A549 (cell line): ENCODE results near the gene ROPN1B. TPM values are rescaled to one million over a fixed set of nuclear protein-coding genes. Genes with fewer than 3 reads are reported as not detected.

Experiments
- ATAC-seq, 2 experiments: fragments of 200-7000 bp in 1 of 2; fragments of >200 bp in 1 of 2; cut with Nextera tagmentation in 1 of 2; cut with Tn5 transposase in 1 of 2; 3 replicates each; pipeline versions ENCODE4 v1.8.0 to v1.9.1; 2018 to 2020; ENCODE audit warnings: mild to moderate bottlenecking in 1 of 2, moderate library complexity in 1 of 2
- CTCF ChIA-PET: fragments of 300-600 bp; sonication (Branson Sonifier 250); formaldehyde crosslinking; extraction: SDS; loops from one replicate; lab custom pipeline; 2021; ENCODE audit warnings: antibody characterized with exemption, inconsistent platforms; lab: Yijun Ruan, JAX
- POLR2A ChIA-PET: fragments of 350-600 bp; formaldehyde crosslinking; extraction: SDS; loops from one replicate; lab custom pipeline; 2021; ENCODE audit warnings: antibody characterized with exemption, inconsistent platforms; lab: Yijun Ruan, JAX
- DNase-seq, 2 experiments: peaks; one replicate each; pipeline versions ENCODE4 v3.0.0 to v3.0.0-alpha.2; 2011 to 2016; ENCODE audit warnings: low read depth in 1 of 2, low spot score in 1 of 2
- FAIRE-seq: peaks from 2 replicates; lab custom pipeline; 2011; peaks lifted over from hg19 to GRCh38; lab: Jason Lieb, UNC
- H3K27ac ChIP-seq, 2 experiments: fragments of >200 bp; sonication (Bioruptor Twin); formaldehyde crosslinking; 3 replicates each; pipeline ENCODE4 v1.5.1; 2016 to 2017
- H3K4me1 ChIP-seq: fragments of >200 bp; sonication (Bioruptor Twin); formaldehyde crosslinking; 3 replicates; pipeline ENCODE4 v1.6.1; 2016
- H3K4me2 ChIP-seq: fragments of >200 bp; sonication (Bioruptor Twin); formaldehyde crosslinking; 3 replicates; pipeline ENCODE4 v1.6.1; 2016
- H3K4me3 ChIP-seq: fragments of >200 bp; sonication (Bioruptor Twin); formaldehyde crosslinking; 3 replicates; pipeline ENCODE4 v1.5.1; 2016
- H3K9me3 ChIP-seq: fragments of >200 bp; sonication (Bioruptor Twin); formaldehyde crosslinking; 3 replicates; pipeline ENCODE4 v1.6.1; 2016
- BHLHE40 ChIP-seq: IDR thresholded peaks from 2 replicates; pipeline ENCODE4 v1.6.1; 2012; ENCODE audit warnings: low read depth, low read length, inconsistent platforms
- CBX2 ChIP-seq: fragments of 200-600 bp; sonication (generic); IDR thresholded peaks from 2 replicates; pipeline ENCODE4 v1.6.1; 2016; ENCODE audit warnings: low read depth, mild to moderate bottlenecking, borderline replicate concordance
- EHF ChIP-seq: fragments of 250-450 bp; sonication (Bioruptor Pico); IDR thresholded peaks from 2 replicates; pipeline ENCODE4 v1.5.0; 2020; ENCODE audit warnings: mild to moderate bottlenecking
- ESRRA ChIP-seq: fragments of 150-350 bp; IDR thresholded peaks from 2 replicates; pipeline ENCODE4 v1.6.1; 2014; ENCODE audit warnings: mild to moderate bottlenecking, low read length, borderline replicate concordance
- FOXS1 ChIP-seq: fragments of 250-450 bp; sonication (Bioruptor Pico); IDR thresholded peaks from 2 replicates; pipeline ENCODE4 v1.5.0; 2020; ENCODE audit warnings: mild to moderate bottlenecking, moderate library complexity
- HEYL ChIP-seq: fragments of 250-450 bp; sonication (Bioruptor Pico); IDR thresholded peaks from 2 replicates; pipeline ENCODE4 v1.8.0; 2021; ENCODE audit warnings: mild to moderate bottlenecking, moderate library complexity
- HOXB13 ChIP-seq: fragments of 250-450 bp; sonication (Bioruptor Pico); IDR thresholded peaks from 2 replicates; pipeline ENCODE4 v1.5.0; 2020; ENCODE audit warnings: low read depth, mild to moderate bottlenecking, moderate library complexity
- HOXB5 ChIP-seq: fragments of 250-450 bp; sonication (Bioruptor Pico); IDR thresholded peaks from 2 replicates; pipeline ENCODE4 v1.5.0; 2020; ENCODE audit warnings: mild to moderate bottlenecking, moderate library complexity
- JUNB ChIP-seq: fragments of >200 bp; sonication (Bioruptor Twin); formaldehyde crosslinking; IDR thresholded peaks from 2 replicates; pipeline ENCODE4 v1.6.1; 2016
- KDM1A ChIP-seq: fragments of 200-600 bp; sonication (generic); IDR thresholded peaks from 2 replicates; pipeline ENCODE4 v1.6.1; 2016; ENCODE audit warnings: low read depth, mild to moderate bottlenecking
- KDM5A ChIP-seq: fragments of 200-600 bp; sonication (generic); IDR thresholded peaks from 2 replicates; pipeline ENCODE4 v1.6.1; 2016; ENCODE audit warnings: antibody characterized with exemption, mild to moderate bottlenecking
- MAFK ChIP-seq: fragments of 450-650 bp; IDR thresholded peaks from 2 replicates; pipeline ENCODE4 v1.6.1; 2014; ENCODE audit not compliant: partially characterized antibody
- MAZ ChIP-seq: fragments of 150-350 bp; IDR thresholded peaks from 2 replicates; pipeline ENCODE4 v1.6.1; 2014; ENCODE audit warnings: antibody characterized with exemption, low read depth, low read length, borderline replicate concordance
- NFE2L2 ChIP-seq: fragments of 150-350 bp; conservative IDR thresholded peaks from 2 replicates; pipeline ENCODE4 v1.6.1; 2014; ENCODE audit warnings: low read length
- PHF8 ChIP-seq: fragments of 200-600 bp; sonication (generic); IDR thresholded peaks from 2 replicates; pipeline ENCODE4 v1.6.1; 2016; ENCODE audit warnings: low read depth, mild to moderate bottlenecking, antibody characterized with exemption, moderate library complexity, borderline replicate concordance
- RAD21 ChIP-seq, 2 experiments: fragments of >200 bp in 1 of 2; sonication (Bioruptor Twin) in 1 of 2; formaldehyde crosslinking in 1 of 2; IDR thresholded peaks in 1 of 2; conservative IDR thresholded peaks in 1 of 2; 2 replicates in 1 of 2; 3 replicates in 1 of 2; pipeline ENCODE4 v1.6.1; 2012 to 2018; ENCODE audit warnings: inconsistent platforms in 1 of 2
- RARB ChIP-seq: fragments of 250-450 bp; sonication (Bioruptor Pico); IDR thresholded peaks from 2 replicates; pipeline ENCODE4 v1.8.0; 2021; ENCODE audit warnings: mild to moderate bottlenecking, moderate library complexity
- RNF2 ChIP-seq: fragments of 200-600 bp; sonication (generic); IDR thresholded peaks from 2 replicates; pipeline ENCODE4 v1.6.1; 2016; ENCODE audit warnings: low read depth, mild to moderate bottlenecking, antibody characterized with exemption, moderate library complexity, borderline replicate concordance
- TFCP2L1 ChIP-seq: fragments of 250-450 bp; sonication (Bioruptor Pico); IDR thresholded peaks from 2 replicates; pipeline ENCODE4 v1.5.0; 2021; ENCODE audit warnings: mild to moderate bottlenecking
- ZC3H11A ChIP-seq: fragments of 450-650 bp; IDR thresholded peaks from 2 replicates; pipeline ENCODE4 v1.6.1; 2014; ENCODE audit warnings: antibody characterized with exemption, mild to moderate bottlenecking
- ZSCAN20 ChIP-seq: fragments of 250-450 bp; sonication (Bioruptor Pico); IDR thresholded peaks from 2 replicates; pipeline ENCODE4 v1.8.0; 2022; ENCODE audit warnings: mild to moderate bottlenecking, moderate library complexity
- WGBS: methylation state at CpG from one replicate; pipeline ENCODE4 v1.1.6; 2017; ENCODE audit errors: missing lambda C conversion rate; 5-methylcytosine and 5-hydroxymethylcytosine counted together
- polyA plus RNA-seq, 4 experiments: library from polyadenylated mRNA; depleted of rRNA in 3 of 4; stranded (reverse); fragments of >200 nt; fragmentation: RNase III in 1 of 4; extraction: RNeasy Plus Mini Kit Qiagen cat#74134 plus additional on column Dnase treatment in 1 of 4; gene quantifications; 2 replicates in 3 of 4; 3 replicates in 1 of 4; pipeline ENCODE4 v1.2.3, GENCODE V29; 2011 to 2017
- TF ChIP-seq, protein P1 (sequence below): fragments of >200 bp; sonication (Bioruptor Twin); formaldehyde crosslinking; IDR thresholded peaks from 2 replicates; pipeline ENCODE4 v1.6.1; 2016
- TF ChIP-seq, protein P2 (sequence below): fragments of 250-450 bp; sonication (Bioruptor Pico); IDR thresholded peaks from 2 replicates; pipeline ENCODE4 v1.5.0; 2021; ENCODE audit warnings: mild to moderate bottlenecking, moderate library complexity, borderline replicate concordance
- TF ChIP-seq, protein P3 (sequence below): IDR thresholded peaks from 2 replicates; pipeline ENCODE4 v1.6.1; 2012
- TF ChIP-seq, protein P4 (sequence below): IDR thresholded peaks from 2 replicates; pipeline ENCODE4 v1.6.1; 2012

The ROPN1B gene
- polyA plus RNA-seq, 2 of the 4 experiments (the other 2 are of a cell fraction), result not detected

DNA sequence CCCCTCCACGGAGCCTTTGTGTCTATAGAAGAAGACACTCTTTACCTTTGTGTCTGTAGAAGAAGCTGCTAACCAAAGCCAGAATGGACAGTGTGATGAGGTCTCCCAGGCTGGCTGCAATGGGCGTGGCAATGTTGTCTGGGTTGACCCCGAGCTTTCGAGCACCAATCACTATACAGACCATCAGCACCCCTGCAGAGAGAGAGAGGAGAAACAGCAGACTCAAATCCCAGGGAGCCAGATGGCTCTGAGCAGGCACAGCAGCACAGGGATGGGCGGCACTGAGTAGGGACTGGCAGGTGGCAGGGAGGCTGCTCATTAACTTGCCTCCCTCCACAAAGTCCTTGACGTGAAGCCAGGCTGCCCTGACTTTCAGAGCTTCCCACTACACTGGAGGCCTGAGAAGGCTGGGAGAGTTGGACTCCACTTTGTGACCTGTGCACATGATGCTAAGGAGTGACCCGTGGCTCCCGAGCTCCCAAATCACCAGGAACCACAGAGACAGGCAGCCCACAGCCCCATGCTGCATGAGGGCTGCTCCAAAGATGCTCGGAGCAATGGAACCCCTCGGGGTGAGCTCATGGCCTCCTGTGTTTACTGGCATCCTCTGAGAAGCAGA is 53.9 kb downstream of the ROPN1B start:
- no peak overlapping the region for H3K4me2 ChIP-seq
- POLR2A ChIA-PET, result no interaction called here
- no peak for ATAC-seq
- no peak overlapping the region for H3K27ac ChIP-seq
- DNase-seq, result no peak
- H3K4me1 ChIP-seq, result no peaks in the 10 kb centered on the region
- no peak overlapping the region for H3K4me3 ChIP-seq
- whole genome bisulfite sequencing, result 60% methylated on average over 7 of the region's 10 CpGs
- no peaks in the 10 kb centered on the region for H3K9me3 ChIP-seq
- FAIRE-seq, result no peak
- no peak for TF ChIP-seq HOXB13 (CRISPR knock-in tag)
- TF ChIP-seq, protein P1, sequence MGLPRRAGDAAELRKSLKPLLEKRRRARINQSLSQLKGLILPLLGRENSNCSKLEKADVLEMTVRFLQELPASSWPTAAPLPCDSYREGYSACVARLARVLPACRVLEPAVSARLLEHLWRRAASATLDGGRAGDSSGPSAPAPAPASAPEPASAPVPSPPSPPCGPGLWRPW, result no peak
- TF ChIP-seq ZSCAN20 (CRISPR knock-in tag), result no peak
- no peak for TF ChIP-seq CBX2
- CTCF ChIA-PET, result no interaction called here

DNA sequence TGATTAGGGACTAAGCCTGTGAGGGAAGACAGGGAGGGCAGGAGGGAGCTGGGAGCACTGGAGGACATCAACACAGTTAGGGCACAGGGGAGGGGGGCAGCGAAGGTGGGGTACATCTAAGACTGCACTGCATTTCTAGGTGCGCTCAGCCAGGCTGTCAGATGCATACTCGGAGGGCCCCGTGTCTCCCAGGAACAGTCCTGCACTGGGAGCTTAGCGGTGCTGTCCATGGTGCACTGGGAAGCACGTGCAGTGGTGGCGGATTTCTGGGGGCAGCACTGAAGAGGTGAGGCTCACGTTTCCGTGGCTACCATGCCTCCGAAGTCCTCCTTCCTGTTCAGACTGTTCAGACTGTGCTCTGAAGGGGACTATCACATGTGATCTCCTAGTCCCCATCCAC is 54.4 kb downstream of the ROPN1B start:
- peaks cover 4% of the 10 kb centered on the region; the same call in 1 of the 3 replicates for H3K9me3 ChIP-seq
- no peak for ATAC-seq
- DNase-seq, result no peak
- no peak overlapping the region for H3K27ac ChIP-seq
- TF ChIP-seq BHLHE40 (no peak), TFCP2L1 (CRISPR knock-in tag) (no peak), EHF (CRISPR knock-in tag) (no peak), ZC3H11A (no peak), RAD21 (conservative IDR thresholded peaks at IDR 0.05 in 1 of 2, IDR thresholded peaks at IDR 0.05 in 1 of 2) (no peak), RNF2 (no peak), ZSCAN20 (CRISPR knock-in tag) (no peak), MAFK (no peak), HEYL (CRISPR knock-in tag) (no peak), PHF8 (no peak), KDM5A (no peak), MAZ (no peak), ESRRA (no peak), RARB (CRISPR knock-in tag) (no peak)
- TF ChIP-seq, protein P2, sequence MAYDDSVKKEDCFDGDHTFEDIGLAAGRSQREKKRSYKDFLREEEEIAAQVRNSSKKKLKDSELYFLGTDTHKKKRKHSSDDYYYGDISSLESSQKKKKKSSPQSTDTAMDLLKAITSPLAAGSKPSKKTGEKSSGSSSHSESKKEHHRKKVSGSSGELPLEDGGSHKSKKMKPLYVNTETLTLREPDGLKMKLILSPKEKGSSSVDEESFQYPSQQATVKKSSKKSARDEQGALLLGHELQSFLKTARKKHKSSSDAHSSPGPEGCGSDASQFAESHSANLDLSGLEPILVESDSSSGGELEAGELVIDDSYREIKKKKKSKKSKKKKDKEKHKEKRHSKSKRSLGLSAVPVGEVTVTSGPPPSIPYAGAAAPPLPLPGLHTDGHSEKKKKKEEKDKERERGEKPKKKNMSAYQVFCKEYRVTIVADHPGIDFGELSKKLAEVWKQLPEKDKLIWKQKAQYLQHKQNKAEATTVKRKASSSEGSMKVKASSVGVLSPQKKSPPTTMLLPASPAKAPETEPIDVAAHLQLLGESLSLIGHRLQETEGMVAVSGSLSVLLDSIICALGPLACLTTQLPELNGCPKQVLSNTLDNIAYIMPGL (CRISPR knock-in tag), result no peak
- TF ChIP-seq, protein P3, sequence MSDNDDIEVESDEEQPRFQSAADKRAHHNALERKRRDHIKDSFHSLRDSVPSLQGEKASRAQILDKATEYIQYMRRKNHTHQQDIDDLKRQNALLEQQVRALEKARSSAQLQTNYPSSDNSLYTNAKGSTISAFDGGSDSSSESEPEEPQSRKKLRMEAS, result no peak
- no peak for FAIRE-seq
- H3K4me1 ChIP-seq, result no peaks in the 10 kb centered on the region
- H3K4me2 ChIP-seq, result no peak overlapping the region
- 77% methylated on average over 10 of the region's 10 CpGs for WGBS
- POLR2A ChIA-PET, result no interaction called here
- no peak overlapping the region for H3K4me3 ChIP-seq
- CTCF ChIA-PET, result no interaction called here

DNA sequence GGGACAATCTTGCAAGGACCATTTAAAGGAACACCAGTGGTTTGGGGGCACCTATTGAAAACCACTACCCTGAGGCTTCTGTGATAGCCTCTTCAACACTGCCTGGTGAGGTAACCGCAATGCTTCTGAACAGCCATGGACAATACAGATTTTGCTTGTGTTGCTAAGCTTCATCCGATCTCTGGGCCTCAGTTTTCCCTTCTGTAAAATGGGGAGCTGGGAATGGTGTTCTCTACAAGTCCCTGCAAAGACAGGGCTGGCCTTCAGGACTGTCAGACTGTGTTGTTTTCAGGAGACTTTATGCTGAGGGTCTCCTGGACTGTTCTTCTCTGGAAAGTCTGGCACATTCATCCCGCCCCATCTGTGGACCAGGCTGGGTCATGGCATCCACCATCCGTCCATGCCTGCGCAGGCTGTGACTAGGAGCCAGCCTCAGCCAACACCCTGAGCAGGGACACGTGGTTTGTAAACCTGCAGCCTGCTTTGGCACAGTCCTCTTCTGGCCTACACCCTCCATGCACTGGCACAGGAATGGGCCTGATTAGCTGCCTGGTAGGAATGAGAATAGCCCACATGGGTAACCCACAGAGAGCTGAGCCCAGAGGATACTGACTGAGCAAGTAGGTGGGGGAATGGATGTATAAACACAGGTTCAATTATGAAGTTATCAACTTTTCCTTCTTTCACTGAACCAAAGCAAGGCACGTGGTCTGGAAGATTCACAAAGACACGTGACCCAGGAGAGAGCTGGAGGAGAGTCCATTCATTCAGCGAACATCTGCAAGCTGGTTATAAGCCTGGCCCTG is 55.3 kb downstream of the ROPN1B start:
- CTCF ChIA-PET, result no interaction called here
- WGBS, result 79% methylated on average over 9 of the region's 9 CpGs
- H3K4me1 ChIP-seq, result no peaks in the 10 kb centered on the region
- TF ChIP-seq, protein P1, result no peak
- TF ChIP-seq MAZ (no peak), HOXB5 (CRISPR knock-in tag) (no peak), JUNB (no peak), ESRRA (no peak), ZSCAN20 (CRISPR knock-in tag) (no peak), RAD21 (conservative IDR thresholded peaks at IDR 0.05 in 1 of 2, IDR thresholded peaks at IDR 0.05 in 1 of 2) (no peak), KDM1A (no peak), FOXS1 (no peak), NFE2L2 (no peak), RARB (CRISPR knock-in tag) (no peak), KDM5A (no peak), RNF2 (no peak)
- TF ChIP-seq, protein P4, sequence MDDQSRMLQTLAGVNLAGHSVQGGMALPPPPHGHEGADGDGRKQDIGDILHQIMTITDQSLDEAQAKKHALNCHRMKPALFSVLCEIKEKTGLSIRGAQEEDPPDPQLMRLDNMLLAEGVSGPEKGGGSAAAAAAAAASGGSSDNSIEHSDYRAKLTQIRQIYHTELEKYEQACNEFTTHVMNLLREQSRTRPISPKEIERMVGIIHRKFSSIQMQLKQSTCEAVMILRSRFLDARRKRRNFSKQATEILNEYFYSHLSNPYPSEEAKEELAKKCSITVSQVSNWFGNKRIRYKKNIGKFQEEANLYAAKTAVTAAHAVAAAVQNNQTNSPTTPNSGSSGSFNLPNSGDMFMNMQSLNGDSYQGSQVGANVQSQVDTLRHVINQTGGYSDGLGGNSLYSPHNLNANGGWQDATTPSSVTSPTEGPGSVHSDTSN, result no peak
- TF ChIP-seq, all 56 proteins: peak for 0
- Histone ChIP-seq H3K9me3 (peaks cover 5% of the 10 kb centered on the region; the same call in 1 of the 3 replicates), H3K27ac (no peak overlapping the region), H3K4me2 (no peak overlapping the region), H3K4me3 (no peak overlapping the region)
- DNase-seq (no peak), FAIRE-seq (no peak), ATAC-seq (no peak)
- POLR2A ChIA-PET, result no interaction called here
